Parathyroid adenoma (tissue), 2 donors: ENCODE data around the gene GAST.

ENCODE experiments used
- H2AFZ ChIP-seq: fragments of 300-600 bp; sonication (generic); one replicate; pipeline ENCODE4 v1.7.0; 2017; ENCODE audit warnings: antibody characterized with exemption, mild to moderate bottlenecking
- H3K27ac ChIP-seq: fragments of 300-600 bp; sonication (generic); one replicate; pipeline ENCODE4 v1.7.0; 2017
- H3K27me3 ChIP-seq: fragments of 300-600 bp; sonication (generic); one replicate; pipeline ENCODE4 v1.7.0; 2017; ENCODE audit warnings: low read length; ENCODE audit not compliant: control insufficient read depth, insufficient read depth
- H3K36me3 ChIP-seq: fragments of 300-600 bp; sonication (generic); one replicate; pipeline ENCODE4 v1.7.0; 2017; ENCODE audit warnings: low read length; ENCODE audit not compliant: control insufficient read depth, insufficient read depth
- H3K4me1 ChIP-seq: fragments of 300-600 bp; sonication (generic); one replicate; pipeline ENCODE4 v1.7.0; 2017; ENCODE audit warnings: control low read depth
- H3K4me2 ChIP-seq: fragments of 300-600 bp; sonication (generic); one replicate; pipeline ENCODE4 v1.7.0; 2017; ENCODE audit warnings: low read length
- H3K4me3 ChIP-seq: fragments of 300-600 bp; sonication (generic); one replicate; pipeline ENCODE4 v1.7.0; 2017; ENCODE audit warnings: low read depth, low read length
- H3K79me2 ChIP-seq: fragments of 300-600 bp; sonication (generic); one replicate; pipeline ENCODE4 v1.7.0; 2017; ENCODE audit warnings: control low read depth
- H3K9ac ChIP-seq: fragments of 300-600 bp; sonication (generic); one replicate; pipeline ENCODE4 v1.7.0; 2017; ENCODE audit warnings: mild to moderate bottlenecking
- H3K9me3 ChIP-seq: fragments of 300-600 bp; sonication (generic); one replicate; pipeline ENCODE4 v1.7.0; 2017; ENCODE audit warnings: low read length; ENCODE audit not compliant: control insufficient read depth
- CTCF ChIP-seq: fragments of 300-600 bp; sonication (generic); IDR thresholded peaks from one replicate; pipeline ENCODE4 v1.7.0; 2017; ENCODE audit warnings: antibody characterized with exemption, mild to moderate bottlenecking
- donor health status: primary hyperparathyroidism.

GAST gene

GRCh38 chr17:41736983-41737679 is 25.0 kb downstream of the GAST start:
- Histone ChIP-seq H3K4me1 (peaks cover 7% of the 10 kb centered on the region), H3K36me3 (no peaks in the 10 kb centered on the region), H3K4me3 (no peak overlapping the region), H2AFZ (no peak overlapping the region), H3K9ac (no peak overlapping the region), H3K9me3 (no peaks in the 10 kb centered on the region), H3K79me2 (no peaks in the 10 kb centered on the region), H3K27me3 (peaks cover 4% of the 10 kb centered on the region), H3K27ac (no peak overlapping the region), H3K4me2 (no peak overlapping the region)
- no peak for TF ChIP-seq CTCF

- Histone ChIP-seq H3K79me2 (no peaks in the 10 kb centered on the region), H3K9me3 (no peaks in the 10 kb centered on the region), H3K9ac (no peak overlapping the region), H3K4me3 (no peak overlapping the region), H3K27ac (no peak overlapping the region), H3K27me3 (peaks cover 4% of the 10 kb centered on the region), H2AFZ (peak overlapping the region; percentile 71), H3K4me2 (no peak overlapping the region), H3K36me3 (no peaks in the 10 kb centered on the region), H3K4me1 (peaks cover 7% of the 10 kb centered on the region)
- no peak for TF ChIP-seq CTCF
Observed at GRCh38 chr17:41737680-41738023, 25.5 kb downstream of the GAST start.

- Histone ChIP-seq H3K36me3 (no peaks in the 10 kb centered on the region), H2AFZ (peak overlapping the region; percentile 71), H3K9me3 (no peaks in the 10 kb centered on the region), H3K4me1 (peaks cover 7% of the 10 kb centered on the region), H3K27me3 (peaks cover 4% of the 10 kb centered on the region), H3K4me3 (no peak overlapping the region), H3K79me2 (no peaks in the 10 kb centered on the region), H3K4me2 (no peak overlapping the region), H3K27ac (no peak overlapping the region), H3K9ac (no peak overlapping the region)
- peak; percentile 98 for TF ChIP-seq CTCF
Observed at GRCh38 chr17:41738077-41738800, 26.1 kb downstream of the GAST start.

GRCh38 chr17:41738801-41739112 is 26.6 kb downstream of the GAST start:
- H3K27ac ChIP-seq = no peak overlapping the region
- TF ChIP-seq CTCF = no peak
- no peaks in the 10 kb centered on the region for H3K36me3 ChIP-seq
- H2AFZ ChIP-seq = no peak overlapping the region
- H3K9ac ChIP-seq = no peak overlapping the region
- H3K4me1 ChIP-seq = peaks cover 7% of the 10 kb centered on the region
- no peak overlapping the region for H3K4me3 ChIP-seq
- peaks cover 4% of the 10 kb centered on the region for H3K27me3 ChIP-seq
- no peaks in the 10 kb centered on the region for H3K9me3 ChIP-seq
- no peaks in the 10 kb centered on the region for H3K79me2 ChIP-seq
- no peak overlapping the region for H3K4me2 ChIP-seq
